Measurements from ENCODE around the gene ACADSB.

The ACADSB gene

DNA sequence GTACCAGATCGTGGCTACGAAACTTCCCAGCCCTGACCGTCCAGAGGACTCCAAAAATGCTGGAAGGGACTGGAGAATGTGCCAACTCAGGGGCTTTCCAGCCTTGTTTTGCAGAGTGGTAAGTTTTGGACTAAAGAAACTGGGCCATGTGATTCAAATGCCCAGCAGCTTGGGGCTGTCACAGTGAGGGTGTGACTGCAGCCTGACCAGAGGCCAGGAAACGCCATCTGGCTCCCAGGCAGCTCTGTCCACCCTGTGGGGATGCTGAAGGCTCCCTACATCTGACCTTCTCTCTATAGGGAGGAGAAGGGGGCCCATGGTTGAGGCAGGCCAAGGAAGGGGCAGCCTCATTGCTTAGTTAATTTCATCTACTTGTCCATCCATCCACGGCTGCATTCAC is 65.4 kb downstream of the ACADSB start:
- no peak overlapping the region for H3K9ac ChIP-seq (ENCODE audit: low read depth, low read length)
- WGBS: 93% methylated on average over 5 of the region's 5 CpGs
- no peaks in the 10 kb centered on the region for H3K36me3 ChIP-seq (ENCODE audit: insufficient read depth, low read length)
- H3K9me3 ChIP-seq (ENCODE audit: insufficient read depth, low read depth, low read length): no peaks in the 10 kb centered on the region
- H3K27me3 ChIP-seq (ENCODE audit: insufficient read depth, low read length): no peaks in the 10 kb centered on the region
- peaks cover 5% of the 10 kb centered on the region for H3K4me1 ChIP-seq (ENCODE audit: insufficient read depth, low read length)
- H3K4me3 ChIP-seq (ENCODE audit: low read length): no peak overlapping the region
- H3K27ac ChIP-seq (ENCODE audit: low read depth, low read length): no peak overlapping the region

DNA sequence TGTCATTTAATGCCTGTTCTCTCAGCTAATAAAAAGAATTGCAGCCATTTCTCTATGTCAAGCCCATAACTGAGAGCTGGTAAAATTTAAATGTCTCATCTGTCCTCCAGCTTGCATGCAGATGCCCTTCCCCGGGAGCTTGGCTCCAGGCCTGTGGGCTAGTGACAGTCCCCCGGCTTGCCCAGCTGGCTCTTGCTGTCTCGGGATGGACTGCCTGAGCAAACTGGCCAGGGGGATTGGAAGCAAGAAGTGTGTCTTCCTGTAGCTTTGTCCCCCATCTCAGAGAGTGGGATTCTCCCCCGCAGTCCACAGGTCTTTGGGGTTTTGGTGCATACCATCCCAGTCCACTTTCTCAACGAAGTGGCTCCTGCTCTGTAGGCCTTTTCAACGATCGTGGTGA is 73.1 kb downstream of the ACADSB start:
- Histone ChIP-seq H3K27me3 (ENCODE audit: insufficient read depth, low read length) (no peaks in the 10 kb centered on the region), H3K9ac (ENCODE audit: low read depth, low read length) (no peak overlapping the region), H3K9me3 (ENCODE audit: insufficient read depth, low read depth, low read length) (no peaks in the 10 kb centered on the region), H3K27ac (ENCODE audit: low read depth, low read length) (no peak overlapping the region), H3K36me3 (ENCODE audit: insufficient read depth, low read length) (no peaks in the 10 kb centered on the region), H3K4me1 (ENCODE audit: insufficient read depth, low read length) (no peaks in the 10 kb centered on the region), H3K4me3 (ENCODE audit: low read length) (no peak overlapping the region)
- 80% methylated on average over 7 of the region's 7 CpGs for WGBS

DNA sequence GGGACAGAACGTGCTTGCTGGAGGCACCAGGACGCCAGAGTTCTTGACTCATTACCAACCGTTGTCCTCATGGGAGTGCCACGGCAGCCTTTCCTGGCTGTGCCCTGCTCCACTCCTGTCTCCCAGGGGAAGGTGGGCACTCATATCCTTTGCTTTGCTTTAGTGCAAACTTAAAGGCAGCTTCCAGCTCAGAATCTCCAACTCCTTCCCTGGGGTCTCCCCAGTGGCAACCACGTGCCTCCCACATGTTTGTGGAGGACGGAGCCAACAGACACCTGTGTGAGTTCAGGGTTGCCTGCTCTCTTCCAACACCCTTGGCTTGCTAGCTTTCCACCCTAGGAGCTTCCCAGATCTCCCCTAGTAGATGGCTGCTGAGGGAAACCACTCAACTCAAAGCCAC is 75.0 kb downstream of the ACADSB start:
- no peaks in the 10 kb centered on the region for H3K27me3 ChIP-seq (ENCODE audit: insufficient read depth, low read length)
- H3K4me1 ChIP-seq (ENCODE audit: insufficient read depth, low read length): no peaks in the 10 kb centered on the region
- no peaks in the 10 kb centered on the region for H3K9me3 ChIP-seq (ENCODE audit: insufficient read depth, low read depth, low read length)
- H3K27ac ChIP-seq (ENCODE audit: low read depth, low read length): no peak overlapping the region
- no peak overlapping the region for H3K4me3 ChIP-seq (ENCODE audit: low read length)
- no peak overlapping the region for H3K9ac ChIP-seq (ENCODE audit: low read depth, low read length)
- 93% methylated on average over 6 of the region's 6 CpGs for WGBS
- H3K36me3 ChIP-seq (ENCODE audit: insufficient read depth, low read length): no peaks in the 10 kb centered on the region

DNA sequence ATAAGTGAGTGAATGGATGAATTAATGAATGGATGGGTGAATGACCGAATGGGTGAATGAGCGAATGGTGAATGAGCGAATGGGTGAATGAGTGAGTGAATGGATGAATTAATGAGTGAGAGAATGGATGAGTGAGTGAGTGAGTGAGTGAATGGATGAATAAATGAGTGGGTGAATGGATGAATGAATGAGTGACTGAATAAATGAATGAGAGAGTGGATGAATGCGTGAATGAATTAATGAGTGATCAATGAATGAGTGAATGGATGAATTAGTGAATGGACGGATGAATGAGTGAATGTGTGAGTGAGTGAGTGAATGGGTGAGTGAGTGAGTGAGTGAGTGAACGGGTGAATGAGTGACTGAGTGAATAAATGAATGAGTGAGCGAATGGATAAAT is 77.5 kb downstream of the ACADSB start:
- no peaks in the 10 kb centered on the region for H3K27me3 ChIP-seq (ENCODE audit: insufficient read depth, low read length)
- no peaks in the 10 kb centered on the region for H3K4me1 ChIP-seq (ENCODE audit: insufficient read depth, low read length)
- H3K9ac ChIP-seq (ENCODE audit: low read depth, low read length): no peak overlapping the region
- no peak overlapping the region for H3K27ac ChIP-seq (ENCODE audit: low read depth, low read length)
- H3K36me3 ChIP-seq (ENCODE audit: insufficient read depth, low read length): no peaks in the 10 kb centered on the region
- WGBS: 94% methylated on average over 7 of the region's 7 CpGs
- H3K9me3 ChIP-seq (ENCODE audit: insufficient read depth, low read depth, low read length): no peaks in the 10 kb centered on the region
- no peak overlapping the region for H3K4me3 ChIP-seq (ENCODE audit: low read length)

DNA sequence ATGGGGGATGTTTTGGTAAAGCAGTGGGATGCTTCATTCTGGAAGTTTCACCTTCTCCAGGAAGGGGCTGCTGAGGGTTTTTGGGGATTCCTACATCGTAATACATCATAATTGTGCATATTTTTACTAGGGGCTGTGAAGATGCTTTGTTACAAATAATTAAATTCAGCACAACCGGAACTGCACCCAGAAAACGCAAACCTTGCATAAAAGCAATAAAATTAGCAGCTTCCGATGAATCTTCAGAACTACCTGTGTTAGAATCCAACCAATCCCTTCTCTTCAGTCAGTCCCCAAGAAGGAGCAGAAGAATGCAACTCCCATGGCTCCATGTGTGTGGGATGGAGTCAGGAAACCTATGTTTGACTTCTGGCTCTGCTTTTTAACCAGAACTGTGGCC is 78.5 kb downstream of the ACADSB start:
- H3K36me3 ChIP-seq (ENCODE audit: insufficient read depth, low read length): no peaks in the 10 kb centered on the region
- no peak overlapping the region for H3K4me3 ChIP-seq (ENCODE audit: low read length)
- no peaks in the 10 kb centered on the region for H3K9me3 ChIP-seq (ENCODE audit: insufficient read depth, low read depth, low read length)
- no peaks in the 10 kb centered on the region for H3K4me1 ChIP-seq (ENCODE audit: insufficient read depth, low read length)
- H3K9ac ChIP-seq (ENCODE audit: low read depth, low read length): no peak overlapping the region
- 94% methylated on average over 4 of the region's 4 CpGs for WGBS
- no peaks in the 10 kb centered on the region for H3K27me3 ChIP-seq (ENCODE audit: insufficient read depth, low read length)
- H3K27ac ChIP-seq (ENCODE audit: low read depth, low read length): no peak overlapping the region

DNA sequence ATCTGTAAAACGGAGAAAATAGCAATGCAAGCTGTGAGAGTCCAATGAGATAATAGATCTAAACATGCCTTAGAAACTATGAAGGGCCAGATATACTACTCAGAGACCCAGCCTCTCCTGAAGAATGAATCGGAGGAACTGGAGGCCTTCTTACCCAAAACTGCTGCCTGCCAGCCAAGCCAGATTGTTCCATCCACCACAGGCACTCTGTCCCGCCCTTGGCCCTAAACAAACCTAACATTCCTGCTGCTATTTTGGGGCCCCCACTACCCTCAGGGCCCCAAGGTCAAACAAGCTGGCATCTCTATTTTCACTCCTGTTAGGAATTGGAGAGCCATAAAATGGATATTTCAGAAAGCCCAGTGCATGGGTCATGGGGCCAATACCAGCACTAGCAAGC is 79.0 kb downstream of the ACADSB start:
- Histone ChIP-seq H3K27ac (ENCODE audit: low read depth, low read length) (no peak overlapping the region), H3K9ac (ENCODE audit: low read depth, low read length) (no peak overlapping the region), H3K9me3 (ENCODE audit: insufficient read depth, low read depth, low read length) (no peaks in the 10 kb centered on the region), H3K4me3 (ENCODE audit: low read length) (no peak overlapping the region), H3K27me3 (ENCODE audit: insufficient read depth, low read length) (no peaks in the 10 kb centered on the region), H3K4me1 (ENCODE audit: insufficient read depth, low read length) (no peaks in the 10 kb centered on the region), H3K36me3 (ENCODE audit: insufficient read depth, low read length) (no peaks in the 10 kb centered on the region)
- WGBS: 91% methylated on average over 3 of the region's 3 CpGs

DNA sequence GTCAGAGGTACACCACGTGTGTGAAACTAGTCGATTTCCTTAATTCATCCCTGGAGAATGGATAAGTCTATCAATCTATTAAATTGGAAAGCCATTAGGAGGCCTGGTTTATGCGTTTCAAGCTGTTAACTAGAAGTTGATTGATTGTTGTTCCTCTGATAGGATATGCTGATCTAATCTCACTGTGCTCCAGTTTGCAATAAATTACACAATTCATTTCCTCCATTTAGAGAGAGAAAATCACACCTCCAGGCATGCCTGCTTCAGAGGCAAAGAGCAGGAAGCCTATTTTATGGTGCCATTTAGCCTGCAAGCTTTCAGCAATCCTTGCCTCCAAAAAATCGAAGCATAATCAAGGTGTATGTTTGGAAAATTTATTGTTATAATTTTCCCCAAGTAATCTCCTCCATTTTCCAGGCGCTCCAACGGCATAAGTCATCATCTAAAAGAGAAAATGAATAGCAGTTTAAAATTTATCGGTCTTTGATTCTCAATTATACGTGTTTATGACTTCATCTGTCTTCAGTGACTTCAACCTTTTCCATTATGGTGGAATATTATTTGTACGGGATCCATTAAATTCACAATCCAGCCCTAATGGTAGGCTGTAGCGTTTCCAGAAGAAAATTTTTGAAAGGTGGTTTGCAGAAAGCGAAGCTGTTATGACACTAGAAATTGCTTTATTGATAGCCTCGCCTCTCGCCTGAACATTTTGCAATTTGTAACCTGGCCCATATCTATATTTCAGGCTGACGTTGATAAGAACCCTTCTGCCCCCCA is 84.0 kb downstream of the ACADSB start:
- Histone ChIP-seq H3K36me3 (ENCODE audit: insufficient read depth, low read length) (no peaks in the 10 kb centered on the region), H3K27me3 (ENCODE audit: insufficient read depth, low read length) (no peaks in the 10 kb centered on the region), H3K4me1 (ENCODE audit: insufficient read depth, low read length) (no peaks in the 10 kb centered on the region), H3K9me3 (ENCODE audit: insufficient read depth, low read depth, low read length) (no peaks in the 10 kb centered on the region), H3K4me3 (ENCODE audit: low read length) (no peak overlapping the region), H3K27ac (ENCODE audit: low read depth, low read length) (no peak overlapping the region), H3K9ac (ENCODE audit: low read depth, low read length) (no peak overlapping the region)
- 96% methylated on average over 13 of the region's 14 CpGs for WGBS

DNA sequence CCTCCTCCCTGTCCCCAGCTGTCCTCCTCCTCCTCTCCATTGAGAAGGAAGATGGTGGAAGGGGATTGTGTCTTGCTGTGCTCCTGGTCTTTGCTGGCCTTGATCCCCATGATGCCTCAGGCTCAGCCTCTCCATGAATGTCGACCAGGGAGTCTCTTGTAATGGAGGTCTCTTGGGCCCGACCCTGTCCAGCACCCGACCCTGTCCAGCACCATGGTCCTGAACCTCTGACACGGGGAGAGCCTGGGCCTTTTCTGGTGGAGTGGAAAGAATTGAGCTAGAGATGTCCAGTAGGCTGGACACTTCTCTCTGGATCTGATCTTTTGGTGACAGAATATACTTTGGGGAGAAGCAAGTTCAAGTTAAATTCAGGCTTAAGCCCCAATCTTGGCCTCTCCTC is 84.7 kb downstream of the ACADSB start:
- Histone ChIP-seq H3K27ac (ENCODE audit: low read depth, low read length) (no peak overlapping the region), H3K9ac (ENCODE audit: low read depth, low read length) (no peak overlapping the region), H3K9me3 (ENCODE audit: insufficient read depth, low read depth, low read length) (no peaks in the 10 kb centered on the region), H3K27me3 (ENCODE audit: insufficient read depth, low read length) (no peaks in the 10 kb centered on the region), H3K4me3 (ENCODE audit: low read length) (no peak overlapping the region), H3K36me3 (ENCODE audit: insufficient read depth, low read length) (no peaks in the 10 kb centered on the region), H3K4me1 (ENCODE audit: insufficient read depth, low read length) (no peaks in the 10 kb centered on the region)
- 77% methylated on average over 4 of the region's 4 CpGs for WGBS

DNA sequence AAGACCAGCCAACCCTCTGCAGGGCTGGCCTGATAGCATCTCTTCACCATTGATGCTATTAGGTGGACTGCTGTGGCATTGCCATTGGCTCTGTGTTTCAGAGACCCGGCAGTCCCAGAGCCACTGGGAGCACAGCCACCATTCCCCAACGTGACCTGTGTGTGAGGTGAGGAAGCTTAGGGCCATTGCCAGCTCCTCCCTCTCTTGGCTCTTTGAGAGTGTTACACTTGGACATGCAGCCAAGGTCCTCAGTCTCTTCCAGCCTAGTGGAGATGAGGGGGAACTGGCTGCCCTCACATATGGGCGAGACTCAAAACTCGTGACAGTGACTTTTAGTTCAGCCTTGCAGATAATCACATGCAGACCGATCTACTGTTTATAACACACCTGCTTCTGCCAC is 87.6 kb downstream of the ACADSB start:
- H3K36me3 ChIP-seq (ENCODE audit: insufficient read depth, low read length): no peaks in the 10 kb centered on the region
- H3K4me1 ChIP-seq (ENCODE audit: insufficient read depth, low read length): no peaks in the 10 kb centered on the region
- H3K4me3 ChIP-seq (ENCODE audit: low read length): no peak overlapping the region
- no peaks in the 10 kb centered on the region for H3K9me3 ChIP-seq (ENCODE audit: insufficient read depth, low read depth, low read length)
- H3K27me3 ChIP-seq (ENCODE audit: insufficient read depth, low read length): no peaks in the 10 kb centered on the region
- H3K27ac ChIP-seq (ENCODE audit: low read depth, low read length): no peak overlapping the region
- no peak overlapping the region for H3K9ac ChIP-seq (ENCODE audit: low read depth, low read length)
- WGBS: 86% methylated on average over 5 of the region's 5 CpGs

DNA sequence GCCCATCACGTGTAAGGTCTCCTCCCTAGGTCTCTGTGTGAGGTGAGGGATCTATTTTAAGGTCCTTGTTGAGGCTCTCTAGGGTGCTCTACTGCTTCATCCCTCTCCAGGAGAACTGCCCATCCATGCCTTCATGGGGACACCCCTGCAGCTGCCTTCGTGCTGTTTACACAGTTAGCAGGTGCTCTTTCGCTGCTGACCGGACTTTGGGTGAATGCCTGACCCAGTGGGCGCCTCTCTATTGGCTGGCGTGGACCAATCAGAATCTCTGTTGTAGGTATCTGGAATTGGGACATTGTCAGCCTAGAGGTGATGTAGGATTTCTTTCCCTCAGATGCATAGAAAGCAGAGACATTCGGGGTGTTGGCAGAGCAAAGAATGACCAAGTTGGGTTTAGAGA is 88.2 kb downstream of the ACADSB start:
- no peak overlapping the region for H3K27ac ChIP-seq (ENCODE audit: low read depth, low read length)
- H3K9ac ChIP-seq (ENCODE audit: low read depth, low read length): no peak overlapping the region
- no peaks in the 10 kb centered on the region for H3K9me3 ChIP-seq (ENCODE audit: insufficient read depth, low read depth, low read length)
- H3K4me3 ChIP-seq (ENCODE audit: low read length): no peak overlapping the region
- H3K4me1 ChIP-seq (ENCODE audit: insufficient read depth, low read length): no peaks in the 10 kb centered on the region
- H3K36me3 ChIP-seq (ENCODE audit: insufficient read depth, low read length): no peaks in the 10 kb centered on the region
- WGBS: 82% methylated on average over 7 of the region's 7 CpGs
- no peaks in the 10 kb centered on the region for H3K27me3 ChIP-seq (ENCODE audit: insufficient read depth, low read length)

DNA sequence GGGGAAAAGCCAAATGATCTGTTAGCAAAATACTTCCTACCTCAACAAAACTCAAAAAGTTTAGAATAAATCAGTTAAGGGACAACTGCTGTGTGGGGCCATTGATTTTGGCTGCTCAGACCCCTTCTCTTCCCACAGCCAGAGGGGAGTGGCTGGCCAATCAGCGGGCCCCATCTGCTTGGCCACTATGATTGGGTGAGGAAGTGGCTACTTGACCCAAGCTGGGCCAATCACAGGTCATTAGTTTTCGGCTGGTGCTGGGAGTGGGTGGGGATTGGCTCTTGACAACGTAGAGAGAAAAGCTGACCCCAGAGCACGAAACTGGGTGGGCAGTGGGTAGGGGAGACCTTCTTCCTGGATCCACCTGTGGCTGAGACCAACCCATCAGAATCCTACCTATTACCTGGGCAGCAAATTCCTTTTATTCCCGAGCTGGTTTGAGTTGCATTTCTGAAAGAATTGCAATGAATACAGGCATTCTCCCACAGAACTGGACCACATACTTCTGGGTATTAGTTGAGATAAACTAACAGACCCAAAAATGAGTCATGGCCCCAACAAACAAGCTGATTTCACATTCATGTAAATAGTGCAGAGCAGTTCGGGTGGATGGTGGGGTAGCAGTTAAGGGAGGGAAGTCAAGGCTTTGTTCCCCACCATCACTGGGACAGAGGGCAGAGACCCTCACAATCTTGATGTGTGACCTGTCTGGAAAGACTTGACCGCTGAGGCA is 91.4 kb downstream of the ACADSB start:
- no peak overlapping the region for H3K4me3 ChIP-seq (ENCODE audit: low read length)
- H3K36me3 ChIP-seq (ENCODE audit: insufficient read depth, low read length): no peaks in the 10 kb centered on the region
- 93% methylated on average over 7 of the region's 7 CpGs for WGBS
- H3K27me3 ChIP-seq (ENCODE audit: insufficient read depth, low read length): no peaks in the 10 kb centered on the region
- peaks cover 2% of the 10 kb centered on the region; the same call in 1 of the 2 replicates for H3K4me1 ChIP-seq (ENCODE audit: insufficient read depth, low read length)
- no peak overlapping the region for H3K9ac ChIP-seq (ENCODE audit: low read depth, low read length)
- H3K27ac ChIP-seq (ENCODE audit: low read depth, low read length): no peak overlapping the region
- no peaks in the 10 kb centered on the region for H3K9me3 ChIP-seq (ENCODE audit: insufficient read depth, low read depth, low read length)

Measured in HUES64 (cell line).